H1 (cell line): Measurements from ENCODE around the gene COL20A1. TPM values are rescaled to one million over a fixed set of nuclear protein-coding genes. Genes with fewer than 3 reads are reported as not detected.

Experiments
- CHD7 ChIP-seq: fragments of 300-600 bp; sonication (generic); IDR thresholded peaks from 2 replicates; pipeline ENCODE4 v1.7.1; 2012; ENCODE audit warnings: low read length, moderate library complexity, mild to moderate bottlenecking, inconsistent platforms; ENCODE audit not compliant: insufficient replicate concordance
- CTCF ChIP-seq, 3 experiments: IDR thresholded peaks; 1 replicate in 2 of 3; 2 replicates in 1 of 3; pipeline versions ENCODE4 v1.5.1 to v1.6.1; 2011; ENCODE audit warnings: low read length in 3 of 3, mild to moderate bottlenecking in 3 of 3, inconsistent platforms in 2 of 3, low read depth in 1 of 3, moderate library complexity in 1 of 3; ENCODE audit not compliant: insufficient read depth in 1 of 3; ENCODE audit errors: control extremely low read depth in 1 of 3
- FOSL1 ChIP-seq: IDR thresholded peaks from 2 replicates; pipeline ENCODE4 v1.6.1; 2011; ENCODE audit warnings: mild to moderate bottlenecking, low read depth, low read length, moderate library complexity; ENCODE audit not compliant: insufficient read depth
- KDM1A ChIP-seq: fragments of 200-600, 300-600 bp; sonication (generic); IDR thresholded peaks from 2 replicates; pipeline ENCODE4 v1.7.1; 2016; ENCODE audit warnings: mild to moderate bottlenecking, low read length, borderline replicate concordance
- MAFK ChIP-seq: IDR thresholded peaks from 2 replicates; pipeline ENCODE4 v1.6.1; 2012; ENCODE audit warnings: low read depth, mild to moderate bottlenecking, improper control_type of control experiment, low read length
- MAX ChIP-seq: IDR thresholded peaks from 2 replicates; pipeline ENCODE4 v1.6.1; 2012; ENCODE audit warnings: inconsistent platforms
- PHF8 ChIP-seq: fragments of 200-600 bp; sonication (generic); conservative IDR thresholded peaks from 2 replicates; pipeline ENCODE4 v1.7.1; 2012; ENCODE audit warnings: low read depth, mild to moderate bottlenecking, inconsistent platforms, low read length, moderate library complexity
- RFX5 ChIP-seq: IDR thresholded peaks from 2 replicates; pipeline ENCODE4 v1.6.1; 2011; ENCODE audit warnings: low read depth, low read length, improper control_type of control experiment, borderline replicate concordance
- polyA plus RNA-seq, 7 experiments: library from polyadenylated mRNA; depleted of rRNA in 3 of 7; stranded (reverse) in 5 of 7; unstranded in 2 of 7; fragments of >200 nt in 5 of 7; fragments of 200-250 nt in 2 of 7; gene quantifications; 1 replicate in 5 of 7; 2 replicates in 1 of 7; 4 replicates in 1 of 7; pipeline versions ENCODE4 v1.2.1 to v1.2.3, GENCODE V29; 2011 to 2013; ENCODE audit warnings: missing spikeins in 2 of 7, mixed read lengths in 2 of 7
- total RNA-seq: library from RNA; stranded (reverse); fragmentation: NEBNext Ultra II Directional; extraction: Animal tissue kit (Norgen Biotek cat#: 25700); gene quantifications from 2 replicates; pipeline ENCODE4 v1.2.1, GENCODE V29; 2021

The COL20A1 gene
- total and polyA plus RNA-seq, 2 of the 8 experiments (the other 6 are each of a cell fraction or from before 2014, with no cell fraction given): 0.19 to 0.21 TPM

GRCh38 chr20:63244468-63244867 is 48.5 kb upstream of the COL20A1 start (continued):
- no peak for TF ChIP-seq CHD7
- TF ChIP-seq MAFK: no peak
- TF ChIP-seq RFX5: no peak
- no peak for TF ChIP-seq PHF8
- TF ChIP-seq MAX: no peak
- TF ChIP-seq KDM1A: no peak
- TF ChIP-seq CTCF (IDR thresholded peaks at IDR 0.05; ENCODE audit: control extremely low read depth in 1 of 3, insufficient read depth in 1 of 3, low read depth in 1 of 3, low read length in 3 of 3): no peak
- TF ChIP-seq FOSL1: no peak
